KG1 (cell line): Measurements from ENCODE around the gene JUNB.
"Not testable (repeated sequence)": the region's sequence is repeated elsewhere in the genome, so short reads cannot be mapped to it uniquely, and the experiment has no call there.

Source experiments
- DNase-seq: peaks from one replicate; lab custom pipeline; 2025; lab: John Stamatoyannopoulos, UW

Gene JUNB

DNA sequence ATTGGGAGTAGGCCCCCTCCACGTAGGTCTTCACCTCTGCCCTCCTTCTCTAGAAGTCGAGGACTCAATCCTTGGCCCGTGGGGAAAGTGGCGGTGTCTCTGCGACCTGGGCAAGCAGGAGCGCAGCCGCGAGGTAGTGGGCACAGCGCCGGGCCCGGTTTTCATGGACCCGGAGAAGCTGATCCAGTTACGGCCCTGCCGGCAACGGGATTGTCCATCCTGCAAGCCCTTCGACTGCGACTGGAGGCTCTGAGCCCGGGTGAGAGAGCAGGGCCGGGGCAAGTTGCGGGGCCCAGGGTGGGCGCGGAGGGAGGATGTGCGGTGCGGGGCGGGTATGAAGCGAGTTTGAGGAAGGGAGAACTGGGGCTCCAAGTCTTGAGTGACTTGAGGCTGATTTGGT lies 12.8 kb downstream of the JUNB start:
- DNase-seq: no peak

DNA sequence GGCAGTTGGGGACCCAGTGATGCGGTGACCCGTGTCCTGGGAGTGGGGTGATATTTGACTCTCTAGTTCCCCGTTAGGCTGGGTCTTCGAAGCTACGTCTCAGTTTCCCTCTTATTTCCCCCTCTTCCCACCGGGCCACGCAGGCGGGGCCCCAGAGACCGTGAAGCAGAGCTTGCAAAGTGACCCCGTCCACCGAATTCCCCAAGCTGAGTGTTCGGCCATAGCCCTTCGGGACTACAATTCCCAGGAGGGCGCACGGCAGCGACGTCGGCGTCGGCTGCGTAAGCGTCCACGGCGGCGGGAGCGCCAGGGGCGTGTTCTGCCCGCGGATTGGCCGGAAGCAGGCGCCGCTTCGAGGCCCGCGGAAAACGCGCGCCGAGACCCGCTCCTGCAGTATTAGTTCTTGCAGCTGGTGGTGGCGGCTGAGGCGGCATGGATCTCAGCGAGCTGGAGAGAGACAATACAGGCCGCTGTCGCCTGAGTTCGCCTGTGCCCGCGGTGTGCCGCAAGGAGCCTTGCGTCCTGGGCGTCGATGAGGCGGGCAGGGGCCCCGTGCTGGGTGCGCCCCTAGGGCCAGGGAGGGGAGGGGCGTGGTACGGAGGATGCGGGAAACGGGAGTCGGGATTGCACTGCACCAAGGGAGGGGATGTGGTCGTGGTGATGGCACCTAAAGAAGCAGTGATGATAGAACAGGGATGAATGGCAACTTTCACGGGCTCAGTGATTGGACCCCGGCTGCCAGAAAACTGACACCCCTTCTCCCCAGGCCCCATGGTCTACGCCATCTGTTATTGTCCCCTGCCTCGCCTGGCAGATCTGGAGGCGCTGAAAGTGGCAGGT lies 15.2 kb downstream of the JUNB start, which contains the start of gene RNASEH2A:
TSS of gene RNASEH2A (plus strand) at position 343 of the 840 bp plus-strand sequence. CDS start at position 433, 90 bp downstream.
- DNase-seq: peak; percentile 59

DNA sequence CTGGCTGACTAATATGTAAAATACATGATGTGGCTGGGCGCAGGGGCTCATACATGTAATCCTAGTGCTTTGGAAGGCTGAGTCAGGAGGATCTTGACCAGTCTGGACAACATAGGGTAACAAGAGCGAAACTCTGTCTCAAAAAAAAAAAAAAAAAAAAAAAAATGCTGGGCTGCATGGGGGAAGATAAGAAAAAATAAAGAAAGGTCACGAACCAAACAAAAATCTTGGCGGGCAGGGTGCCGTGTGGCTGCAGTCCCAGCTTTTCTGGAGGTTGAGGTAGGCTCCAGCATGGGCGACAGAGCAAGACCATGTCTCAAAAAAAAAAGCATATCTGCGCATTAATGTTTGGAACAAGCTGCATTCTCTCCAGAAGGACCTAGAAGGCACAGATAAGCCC lies 23.8 kb downstream of the JUNB start:
- no peak for DNase-seq

- not testable (repeated sequence) for DNase-seq
These were observed 25.9 kb downstream of the JUNB start for GRCh38 chr19:12817188-12817587.

DNA sequence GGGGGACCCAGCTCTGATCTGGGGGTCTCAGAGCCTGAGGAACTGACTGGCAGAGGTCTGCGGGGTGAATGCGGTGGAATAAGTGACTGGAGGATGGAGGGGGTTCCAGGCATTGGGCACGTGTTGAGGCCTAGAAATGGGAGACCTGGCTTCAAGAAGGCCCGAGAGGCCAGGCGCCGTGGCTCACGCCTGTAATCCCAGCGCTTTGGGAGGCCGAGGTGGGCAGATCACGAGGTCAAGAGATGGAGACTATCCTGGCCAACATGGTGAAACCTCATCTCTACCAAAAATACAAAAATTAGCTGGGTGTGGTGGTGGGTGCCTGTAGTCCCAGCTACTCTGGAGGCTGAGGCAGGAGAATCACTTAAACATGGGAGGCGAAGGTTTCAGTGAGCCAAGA lies 26.5 kb downstream of the JUNB start:
- not testable (repeated sequence) for DNase-seq

DNA sequence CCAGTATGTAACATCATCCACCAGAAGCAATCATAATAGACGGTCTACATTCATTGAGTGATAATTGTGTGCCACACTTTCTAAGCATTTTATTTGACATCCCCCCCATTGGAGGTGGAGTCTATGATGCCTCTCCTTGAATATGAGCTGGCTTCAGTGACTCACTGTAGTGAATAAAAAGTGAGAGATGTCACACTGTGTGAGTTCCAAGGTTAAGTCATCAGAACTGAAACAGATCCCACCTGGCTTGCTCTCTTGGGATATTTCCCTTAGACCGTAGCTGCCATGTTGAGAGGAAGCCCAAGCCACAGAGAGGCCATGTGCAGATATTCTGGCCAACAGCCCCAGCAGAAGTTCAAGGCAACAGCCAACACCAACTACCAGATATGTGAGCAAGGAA lies 30.5 kb downstream of the JUNB start:
- no peak for DNase-seq

DNA sequence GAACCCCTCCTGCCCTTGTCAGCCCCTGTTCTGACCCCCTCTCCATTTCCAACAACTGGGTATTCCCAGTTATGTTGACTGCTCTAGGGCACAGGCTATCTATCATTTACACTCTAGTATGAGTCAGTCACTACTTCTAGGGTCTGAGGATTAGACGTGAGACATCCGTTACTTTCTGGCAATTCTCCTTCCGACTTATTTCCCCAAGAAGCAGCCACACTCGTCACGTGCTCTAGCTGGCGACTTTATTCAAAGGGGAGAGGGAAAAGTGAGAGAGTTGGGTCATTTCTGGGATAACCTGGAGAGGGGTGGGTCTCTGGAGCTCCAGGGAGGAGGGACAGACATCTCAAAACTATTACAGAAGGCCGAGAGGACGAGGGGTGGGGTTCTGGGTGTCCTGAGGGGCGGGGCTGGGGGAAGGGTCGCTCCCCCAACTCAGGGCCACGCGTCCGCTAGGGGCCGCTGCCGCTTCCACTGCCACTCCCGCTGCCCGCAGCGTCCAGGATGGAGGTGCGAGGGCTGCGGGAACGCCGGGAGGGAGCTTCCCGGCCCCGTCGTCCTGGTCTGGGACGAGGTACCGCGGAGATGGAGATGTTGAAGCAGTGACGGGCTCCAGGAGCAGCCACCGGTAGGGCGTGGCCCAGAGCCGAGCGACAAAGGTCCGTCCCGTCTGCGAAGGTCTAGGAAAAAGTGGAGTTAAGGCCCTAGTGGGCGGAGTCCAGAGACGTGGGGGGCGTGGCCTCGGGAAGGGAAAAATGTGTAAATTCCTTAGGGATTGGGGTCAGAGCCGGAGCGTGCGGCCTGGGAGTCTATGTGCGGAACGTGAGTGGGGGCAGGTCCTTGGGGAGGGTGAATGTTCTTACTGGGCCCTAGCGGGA lies 34.2 kb downstream of the JUNB start:
- DNase-seq: no peak

DNA sequence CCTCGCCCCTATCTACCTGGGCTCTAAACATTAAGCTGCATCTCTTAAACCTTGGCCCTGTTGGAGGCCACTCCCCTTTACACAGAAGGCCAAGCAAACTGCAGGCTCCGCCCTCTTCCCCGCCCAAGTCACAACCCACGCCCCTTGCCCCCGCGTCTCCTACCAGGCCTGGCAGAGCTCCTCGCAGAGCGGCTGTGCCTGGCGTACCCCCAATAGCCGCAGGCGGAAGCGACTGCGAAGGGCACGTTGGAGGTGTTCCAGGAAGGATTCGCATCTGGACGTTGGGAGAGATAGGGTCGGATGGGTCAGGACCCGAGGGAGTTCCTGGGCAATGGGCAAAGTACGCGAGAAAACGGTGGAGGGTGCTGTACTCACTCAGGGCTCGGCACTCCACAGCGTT lies 37.2 kb downstream of the JUNB start:
- no peak for DNase-seq

- no peak for DNase-seq
These were observed 42.1 kb downstream of the JUNB start for GRCh38 chr19:12833418-12833737.

GRCh38 chr19:12833738-12834565 lies 42.7 kb downstream of the JUNB start:
- no peak for DNase-seq

GRCh38 chr19:12834566-12834943 lies 43.3 kb downstream of the JUNB start, which contains the start of gene RTBDN:
Gene RTBDN, minus strand, starts transcription at chr19:12834579. Its CDS starts 4,600 bp downstream, at chr19:12829979.
- DNase-seq: no peak

DNA sequence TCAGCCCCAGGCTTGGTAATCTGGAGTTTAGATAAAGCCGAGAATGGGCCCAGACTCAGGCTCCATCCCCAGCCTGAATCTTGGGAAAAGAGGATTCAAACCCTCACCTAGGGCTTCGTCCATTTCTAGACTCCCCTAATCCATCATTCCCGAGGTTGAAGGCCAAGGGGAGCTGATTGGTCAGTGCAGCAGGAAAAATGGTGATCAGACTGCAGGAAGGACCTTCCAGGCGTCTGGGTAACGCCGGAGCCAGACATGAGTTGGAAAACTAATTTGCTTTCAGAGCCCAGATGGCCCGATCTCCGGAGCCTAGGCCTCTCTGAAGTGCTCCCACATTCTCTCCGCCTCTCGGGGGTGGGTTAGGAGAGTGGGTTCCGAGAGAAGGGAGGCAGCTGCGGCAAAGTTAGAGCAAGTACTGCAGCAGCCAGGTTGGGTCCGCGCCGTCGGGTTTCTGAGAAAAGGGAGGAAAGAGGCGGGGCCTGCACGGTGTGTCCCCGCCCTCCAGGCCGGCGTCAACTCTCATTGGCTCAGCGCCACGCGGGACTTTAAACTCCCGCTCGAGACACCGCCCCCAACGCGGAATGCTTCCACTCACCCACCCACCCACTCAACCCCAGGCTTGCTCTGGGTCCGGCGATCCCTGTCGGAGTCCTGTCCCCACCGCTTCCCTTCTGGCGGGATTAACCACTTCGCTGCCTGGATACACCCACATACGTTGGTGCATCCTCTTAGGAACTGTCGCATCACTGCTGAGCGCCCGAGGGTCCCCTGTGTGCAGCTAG lies 43.9 kb downstream of the JUNB start:
- DNase-seq: no peak

DNA sequence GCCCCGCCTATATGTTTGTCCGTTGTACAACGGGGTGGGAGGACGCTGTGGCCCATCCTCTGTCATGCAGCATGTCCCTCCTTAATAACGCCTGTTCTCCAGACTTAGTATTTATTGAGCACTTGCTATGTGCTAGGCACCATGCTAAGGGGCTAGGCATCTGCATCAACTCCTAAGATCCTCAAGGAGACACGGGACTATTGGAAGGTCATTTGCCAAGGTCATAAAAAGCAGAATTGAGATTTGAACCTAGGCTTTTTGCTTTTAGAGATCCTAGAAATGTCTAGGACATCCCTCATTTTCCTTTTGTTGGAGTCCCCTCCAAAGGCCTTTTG lies 45.2 kb downstream of the JUNB start:
- no peak for DNase-seq

GRCh38 chr19:12837225-12837624 lies 45.9 kb downstream of the JUNB start:
- no peak for DNase-seq

- no peak for DNase-seq
These were observed 47.0 kb downstream of the JUNB start, which contains the start of gene MAST1 for GRCh38 chr19:12838182-12838885. Gene MAST1, plus strand, starts transcription at chr19:12838515. Its CDS starts 58 bp downstream, at chr19:12838573.

GRCh38 chr19:12838886-12839756 lies 47.8 kb downstream of the JUNB start:
- DNase-seq: no peak

DNA sequence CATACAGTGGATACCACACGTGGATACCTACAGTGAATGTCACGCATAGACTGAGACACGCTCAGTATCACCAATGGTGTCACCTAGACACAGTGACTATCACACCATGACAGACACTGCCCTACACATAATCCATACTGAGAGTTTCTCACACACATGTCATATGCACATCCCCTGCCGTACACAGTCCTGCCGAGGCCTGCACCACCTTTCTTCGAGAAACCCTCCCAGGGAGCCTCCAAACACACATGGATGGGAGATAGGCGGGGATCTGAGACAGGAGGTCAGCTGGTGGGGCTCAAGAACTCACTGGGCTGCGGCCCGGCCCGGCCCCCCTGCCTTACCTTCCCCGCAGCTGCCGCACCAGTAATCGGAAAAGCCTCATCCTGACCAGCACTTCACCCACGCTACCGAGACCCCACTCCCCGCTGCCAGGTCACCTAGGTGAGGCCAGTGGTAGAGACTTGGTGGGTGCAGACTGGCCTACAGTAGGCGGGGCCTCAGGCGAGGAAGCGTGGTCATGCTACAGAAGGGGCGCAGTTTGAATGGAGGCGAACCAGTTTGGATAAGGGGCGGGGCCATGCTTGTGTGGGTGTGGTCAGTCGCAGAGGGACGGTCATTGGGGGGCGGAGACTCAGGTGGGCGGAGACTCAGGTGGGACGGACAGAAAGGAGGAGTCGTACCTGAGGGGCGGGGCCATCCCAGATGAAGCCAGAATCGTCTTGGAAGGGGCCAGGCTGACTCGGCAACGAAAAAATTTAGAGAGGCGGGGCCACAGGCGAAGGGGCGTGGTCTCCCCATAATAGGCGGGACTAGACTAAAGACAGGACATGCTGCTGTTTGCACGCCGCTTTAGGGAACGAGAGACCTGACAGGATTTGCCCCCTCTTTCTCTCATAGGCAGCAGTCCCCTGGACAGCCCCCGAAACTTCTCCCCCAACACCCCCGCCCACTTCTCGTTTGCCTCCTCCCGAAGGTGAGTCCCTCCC lies 49.1 kb downstream of the JUNB start:
- no peak for DNase-seq

DNA sequence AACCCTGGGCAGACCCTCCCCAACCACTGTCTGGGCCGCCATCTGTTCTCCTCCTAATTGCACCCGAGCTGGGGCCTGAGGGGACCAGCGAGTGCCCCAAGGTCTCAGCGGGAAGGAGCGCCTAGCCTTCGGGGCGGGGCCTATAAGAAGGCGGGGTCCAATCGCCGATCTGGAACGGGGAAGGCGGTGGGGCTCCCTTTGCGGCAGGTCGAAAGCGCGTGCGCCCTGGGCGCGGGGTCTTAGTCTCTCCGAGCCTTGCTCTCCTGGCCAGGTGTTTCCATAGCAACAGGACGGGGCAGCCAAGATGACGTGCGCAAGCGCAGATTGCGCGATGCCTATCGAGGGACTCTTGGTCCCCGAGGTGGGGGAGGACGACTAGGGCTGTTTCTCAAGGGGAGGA lies 49.8 kb downstream of the JUNB start:
- DNase-seq: no peak
